Gastroesophageal sphincter (tissue), 3 donors: Measurements from ENCODE around the gene IQCN.

Experiments
- CTCF ChIP-seq, 4 experiments: fragments of 200-600 bp in 2 of 4; fragments of 450-650 bp in 2 of 4; sonication (generic) in 1 of 4; IDR thresholded peaks; one replicate each; pipeline ENCODE4 v1.5.1; 2017 to 2019; ENCODE audit warnings: antibody characterized with exemption in 4 of 4, mild to moderate bottlenecking in 2 of 4, moderate library complexity in 2 of 4
- POLR2A ChIP-seq, 2 donors: fragments of 450-650 bp; IDR thresholded peaks; one replicate each; pipeline ENCODE4 v1.6.1; 2017; ENCODE audit warnings: antibody characterized with exemption in 2 of 2, mild to moderate bottlenecking in 2 of 2, moderate library complexity in 1 of 2
- POLR2AphosphoS5 ChIP-seq: sonication (generic); formaldehyde crosslinking; IDR thresholded peaks from one replicate; pipeline ENCODE4 v1.6.1; 2017; ENCODE audit warnings: antibody characterized with exemption

GRCh38 chr19:18308948-18309325 lies 34.7 kb upstream of the IQCN start:
- no peak for TF ChIP-seq POLR2A (IDR thresholded peaks at IDR 0.05)
- TF ChIP-seq CTCF (IDR thresholded peaks at IDR 0.05), result no peak
- no peak for TF ChIP-seq POLR2AphosphoS5
